HCT116 (cell line): ENCODE data around the gene APBB2. TPM values are rescaled to one million over a fixed set of nuclear protein-coding genes. Genes with fewer than 3 reads are reported as not detected.

Experiments used
- ATAC-seq: fragments of 200-7000 bp; cut with Tn5 transposase; 2 replicates; pipeline ENCODE4 v1.9.1; 2020; ENCODE audit warnings: mild to moderate bottlenecking, moderate library complexity
- BruUV-seq: library from RNA; stranded (reverse); fragments of 400-500 nt; replicated peaks from 2 replicates; lab custom pipeline; 2021; lab: Mats Ljungman, UMichigan
- CTCF ChIA-PET: fragments of 300-600 bp; sonication (Branson Sonifier 250); formaldehyde crosslinking; loops from one replicate; lab custom pipeline; 2021; ENCODE audit warnings: antibody characterized with exemption; lab: Charles Lee
- POLR2A ChIA-PET: fragments of 300-600, 350-600 bp; sonication (Branson Sonifier 250); formaldehyde crosslinking; loops from one replicate; lab custom pipeline; 2021; ENCODE audit warnings: antibody characterized with exemption; lab: Charles Lee
- RAD21 ChIA-PET, 2 experiments: fragments of 300-600 bp; sonication (Branson Sonifier 250); formaldehyde crosslinking; loops; one replicate each; lab custom pipeline; 2023; ENCODE audit warnings: low total read pairs in 2 of 2; ENCODE audit not compliant: uncharacterized antibody in 2 of 2, unreplicated experiment in 2 of 2, low non-redundant PET in 1 of 2; lab: Charles Lee
- DNase-seq: peaks from one replicate; pipeline ENCODE4 v3.0.0-alpha.2; 2010; ENCODE audit warnings: low read depth, low spot score
- H2AFZ ChIP-seq: fragments of 200-600 bp; shearing (Covaris generic), sonication (generic); 2 replicates; pipeline ENCODE4 v1.6.1; 2017; ENCODE audit warnings: low read depth, mixed run types, mixed read lengths, antibody characterized with exemption, low read length; ENCODE audit not compliant: poor library complexity, severe bottlenecking
- H3K27ac ChIP-seq: 2 replicates; pipeline ENCODE4 v1.5.1; 2012; ENCODE audit warnings: low read depth, low read length
- H3K27me3 ChIP-seq: fragments of 200-600 bp; sonication (generic); 2 replicates; pipeline ENCODE4 v1.6.1; 2016; ENCODE audit warnings: mixed run types, low read length, mixed read lengths; ENCODE audit not compliant: insufficient read depth
- H3K36me3 ChIP-seq, 2 experiments: fragments of 200-500 bp in 1 of 2; fragments of 200-600 bp in 1 of 2; sonication (Bioruptor generic) in 1 of 2; sonication (generic) in 1 of 2; 2 replicates each; pipeline versions ENCODE4 v1.5.1 to v1.6.1; 2014 to 2016; ENCODE audit warnings: low read length in 2 of 2, inconsistent platforms in 1 of 2, mixed read lengths in 1 of 2, mixed run types in 1 of 2; ENCODE audit not compliant: insufficient read depth in 2 of 2, control insufficient read depth in 1 of 2
- H3K4me1 ChIP-seq, 2 experiments: fragments of 200-600 bp in 1 of 2; sonication (generic) in 1 of 2; 2 replicates each; pipeline versions ENCODE4 v1.5.1 to v1.6.1; 2012 to 2017; ENCODE audit warnings: low read length in 2 of 2, inconsistent platforms in 1 of 2, mild to moderate bottlenecking in 1 of 2, mixed read lengths in 1 of 2, mixed run types in 1 of 2, moderate library complexity in 1 of 2; ENCODE audit not compliant: insufficient read depth in 2 of 2, control insufficient read depth in 1 of 2
- H3K4me2 ChIP-seq: fragments of 200-600 bp; sonication (generic); 2 replicates; pipeline ENCODE4 v1.6.1; 2017; ENCODE audit warnings: mixed run types, low read length, mixed read lengths
- H3K4me3 ChIP-seq, 2 experiments: fragments of 200-600 bp in 1 of 2; sonication (generic) in 1 of 2; replicated peaks in 1 of 2; 2 replicates each; pipeline ENCODE4 v1.5.1; 2011 to 2016; ENCODE audit warnings: low read length in 2 of 2, control low read depth in 1 of 2, low read depth in 1 of 2, mild to moderate bottlenecking in 1 of 2, mixed read lengths in 1 of 2, mixed run types in 1 of 2
- H3K79me2 ChIP-seq: fragments of 200-600 bp; sonication (generic); 2 replicates; pipeline ENCODE4 v1.6.1; 2017; ENCODE audit warnings: mild to moderate bottlenecking, mixed run types, low read length, moderate library complexity, mixed read lengths; ENCODE audit not compliant: insufficient read depth
- H3K9ac ChIP-seq: fragments of 200-600 bp; sonication (generic); 2 replicates; pipeline ENCODE4 v1.6.1; 2016; ENCODE audit warnings: low read length, mixed read lengths
- H3K9me2 ChIP-seq: fragments of 200-600 bp; sonication (generic), shearing (Covaris generic); 2 replicates; pipeline ENCODE4 v1.6.1; 2017; ENCODE audit warnings: mixed run types, mild to moderate bottlenecking, moderate library complexity; ENCODE audit not compliant: insufficient read depth
- H3K9me3 ChIP-seq, 2 experiments: fragments of 200-500 bp in 1 of 2; fragments of 200-600 bp in 1 of 2; sonication (Bioruptor generic) in 1 of 2; sonication (generic) in 1 of 2; 2 replicates each; pipeline ENCODE4 v1.6.1; 2014 to 2017; ENCODE audit warnings: low read length in 2 of 2, mixed read lengths in 2 of 2, inconsistent platforms in 1 of 2, low read depth in 1 of 2, mild to moderate bottlenecking in 1 of 2, mixed run types in 1 of 2, moderate library complexity in 1 of 2; ENCODE audit not compliant: control insufficient read depth in 1 of 2, insufficient read depth in 1 of 2
- H4K20me1 ChIP-seq: fragments of 200-600 bp; sonication (generic), shearing (Covaris generic); 2 replicates; pipeline ENCODE4 v1.6.1; 2017; ENCODE audit warnings: mixed run types, mild to moderate bottlenecking, moderate library complexity; ENCODE audit not compliant: insufficient read depth
- ATF3 ChIP-seq: IDR thresholded peaks from 2 replicates; pipeline ENCODE4 v1.6.1; 2012
- CBX3 ChIP-seq: IDR thresholded peaks from 2 replicates; pipeline ENCODE4 v1.6.1; 2012; ENCODE audit warnings: low read depth
- CTCF ChIP-seq, 3 experiments: fragments of 200-600 bp in 1 of 3; sonication (generic) in 1 of 3; IDR thresholded peaks in 2 of 3; conservative IDR thresholded peaks in 1 of 3; 2 replicates each; pipeline ENCODE4 v1.5.1; 2012 to 2017; ENCODE audit warnings: low read depth in 2 of 3, low read length in 2 of 3, antibody characterized with exemption in 1 of 3, borderline replicate concordance in 1 of 3, control low read depth in 1 of 3, mild to moderate bottlenecking in 1 of 3, mixed read lengths in 1 of 3, mixed run types in 1 of 3, moderate library complexity in 1 of 3; ENCODE audit not compliant: insufficient read depth in 1 of 3
- EGR1 ChIP-seq: IDR thresholded peaks from 2 replicates; pipeline ENCODE4 v1.6.1; 2012; ENCODE audit warnings: low read depth
- FOSL1 ChIP-seq: IDR thresholded peaks from 2 replicates; pipeline ENCODE4 v1.6.1; 2012; ENCODE audit warnings: low read depth
- JUND ChIP-seq: IDR thresholded peaks from 2 replicates; pipeline ENCODE4 v1.6.1; 2012
- POLR2A ChIP-seq: IDR thresholded peaks from 2 replicates; pipeline ENCODE4 v1.7.0; 2011; ENCODE audit warnings: borderline replicate concordance; ENCODE audit not compliant: insufficient read depth, insufficient read length; ENCODE audit errors: extremely low read depth
- POLR2AphosphoS5 ChIP-seq: IDR thresholded peaks from 2 replicates; pipeline ENCODE4 v1.6.1; 2011; ENCODE audit warnings: mild to moderate bottlenecking, low read depth, low read length, moderate library complexity
- RAD21 ChIP-seq: IDR thresholded peaks from 2 replicates; pipeline ENCODE4 v1.6.1; 2012; ENCODE audit warnings: low read depth, mild to moderate bottlenecking
- REST ChIP-seq: IDR thresholded peaks from 2 replicates; pipeline ENCODE4 v1.6.1; 2012; ENCODE audit warnings: low read depth
- SIN3A ChIP-seq: IDR thresholded peaks from 2 replicates; pipeline ENCODE4 v1.6.1; 2012; ENCODE audit warnings: low read depth
- SRF ChIP-seq: IDR thresholded peaks from 2 replicates; pipeline ENCODE4 v1.6.1; 2012; ENCODE audit warnings: low read depth
- YY1 ChIP-seq: IDR thresholded peaks from 2 replicates; pipeline ENCODE4 v1.6.1; 2011; ENCODE audit warnings: low read length, low read depth, moderate library complexity, mild to moderate bottlenecking; ENCODE audit not compliant: insufficient replicate concordance; ENCODE audit errors: extremely low read depth
- ZNF274 ChIP-seq: fragments of 200-500 bp; sonication (Bioruptor generic); IDR thresholded peaks from 2 replicates; pipeline ENCODE4 v1.6.1; 2014; ENCODE audit warnings: mild to moderate bottlenecking, low read depth, low read length, inconsistent platforms
- intact Hi-C: fragments of 100-400 bp; cut with micrococcal nuclease; formaldehyde crosslinking; loops from 2 replicates; pipeline ENCODE4 v1.10.0; 2022
- total RNA-seq: library from RNA; stranded (reverse); gene quantifications from one replicate; pipeline ENCODE4 v1.2.1, GENCODE V29; 2021; ENCODE audit not compliant: unreplicated experiment

APBB2 gene
- total RNA-seq, 1 experiment from 2014 or later = 72.5 TPM

- no peak overlapping the region for H2AFZ ChIP-seq
- H3K79me2 ChIP-seq = 0 out of 2 replicates have a peak, but pooled peaks cover 6% of the 10 kb centered on the region
- no peak overlapping the region for H3K4me3 ChIP-seq
- no peak overlapping the region for H3K4me2 ChIP-seq
- no peak for TF ChIP-seq CBX3
- TF ChIP-seq POLR2A = no peak
- TF ChIP-seq POLR2AphosphoS5 = no peak
- TF ChIP-seq RAD21 = no peak
- no peak for TF ChIP-seq SRF
- no peak for TF ChIP-seq CTCF (IDR thresholded peaks at IDR 0.05 in 2 of 3, conservative IDR thresholded peaks at IDR 0.05 in 1 of 3; ENCODE audit: borderline replicate concordance in 1 of 3, insufficient read depth in 1 of 3, low read depth in 2 of 3, low read length in 2 of 3)
- TF ChIP-seq ZNF274 = no peak
- TF ChIP-seq EGR1 = no peak
- TF ChIP-seq ATF3 = no peak
- TF ChIP-seq SIN3A = no peak
- TF ChIP-seq JUND = no peak
- TF ChIP-seq YY1 = no peak
- no peak for TF ChIP-seq FOSL1
- TF ChIP-seq REST = no peak
- TF ChIP-seq, all 23 proteins: peak for 0
- no peaks in the 10 kb centered on the region for H3K27me3 ChIP-seq
- H3K9ac ChIP-seq = no peak overlapping the region
- ChIA-PET RAD21 (no interaction called here), CTCF (no interaction called here), POLR2A (no interaction called here)
- H3K27ac ChIP-seq = no peak overlapping the region
- H3K9me3 ChIP-seq = no peaks in the 10 kb centered on the region
- H3K9me2 ChIP-seq = no peaks in the 10 kb centered on the region
- intact Hi-C loops = no loop called here
- peaks cover 0 to 7% of the 10 kb centered on the region in 2 experiments; a peak in 1 of 4 replicates for H3K36me3 ChIP-seq
- ATAC-seq (no peak), DNase-seq (no peak)
- no TSS peak for BruUV-seq
- H3K4me1 ChIP-seq = no peaks in the 10 kb centered on the region
- no peaks in the 10 kb centered on the region for H4K20me1 ChIP-seq
These were observed 266.3 kb downstream of the APBB2 start for GRCh38 chr4:40948014-40948413.
